Hippocampal formation (tissue), 2 donors: ENCODE data around the gene SP100.
"Not testable (repeated sequence)": the region's sequence is repeated elsewhere in the genome, so short reads cannot be mapped to it uniquely, and the experiment has no call there.

ENCODE experiments used
- DNase-seq, 2 donors: peaks; one replicate each; lab custom pipeline; 2025; lab: John Stamatoyannopoulos, UW

The SP100 gene

DNA sequence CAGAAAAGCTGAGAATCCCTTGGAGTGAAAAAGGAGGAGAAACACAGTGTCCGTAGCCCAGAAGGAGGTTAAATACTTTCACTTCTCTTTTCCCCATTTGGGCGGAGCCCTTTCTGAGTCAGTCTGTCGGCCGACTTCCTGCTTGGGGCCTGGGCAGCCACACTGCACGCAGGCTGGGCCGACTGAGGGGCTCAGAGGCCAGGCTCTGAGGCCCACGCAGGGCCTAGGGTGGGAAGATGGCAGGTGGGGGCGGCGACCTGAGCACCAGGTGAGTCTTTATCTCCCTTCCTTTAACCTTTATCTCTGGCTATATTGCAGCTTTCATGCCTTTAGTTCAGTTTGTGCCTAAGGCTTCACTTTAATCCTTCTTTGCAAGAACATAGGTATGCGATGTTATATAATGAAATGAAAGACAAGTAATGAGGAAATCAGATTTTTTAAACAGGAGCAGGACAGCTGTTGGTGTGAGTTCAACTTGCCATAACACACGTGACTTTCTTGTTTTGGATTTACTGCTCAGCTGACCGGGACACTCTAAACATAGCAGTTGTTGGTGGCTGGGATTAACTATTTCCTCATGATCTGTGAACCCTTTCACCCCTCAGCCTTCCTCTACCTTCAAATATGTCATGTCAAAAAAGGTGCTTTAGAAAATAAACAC is at the start of gene SP100:
Gene SP100 (plus strand): TSS at position 141 of the 661 bp plus-strand sequence. CDS start 96 bp downstream, at position 237.
- no peak for DNase-seq

DNA sequence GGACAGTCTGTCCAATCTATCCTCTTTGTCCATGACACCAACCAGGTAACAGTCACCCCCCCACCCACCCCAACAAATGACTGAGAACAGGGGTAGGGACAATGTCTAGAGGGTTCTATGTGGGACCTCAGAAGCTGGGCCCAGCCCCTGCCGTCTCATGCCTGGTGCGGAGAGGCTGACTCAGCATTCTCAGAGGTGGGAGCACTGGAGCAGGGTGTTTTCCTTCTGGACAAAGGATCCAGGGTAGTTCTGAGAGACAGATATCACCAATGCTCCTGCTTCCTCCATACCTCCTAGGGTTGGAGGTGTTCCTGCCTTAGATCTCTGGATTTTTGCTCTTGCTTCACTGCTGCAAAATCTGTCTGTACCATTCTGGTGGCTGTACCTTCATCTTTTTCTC is 33.9 kb upstream of the SP100 start:
- no peak for DNase-seq

DNA sequence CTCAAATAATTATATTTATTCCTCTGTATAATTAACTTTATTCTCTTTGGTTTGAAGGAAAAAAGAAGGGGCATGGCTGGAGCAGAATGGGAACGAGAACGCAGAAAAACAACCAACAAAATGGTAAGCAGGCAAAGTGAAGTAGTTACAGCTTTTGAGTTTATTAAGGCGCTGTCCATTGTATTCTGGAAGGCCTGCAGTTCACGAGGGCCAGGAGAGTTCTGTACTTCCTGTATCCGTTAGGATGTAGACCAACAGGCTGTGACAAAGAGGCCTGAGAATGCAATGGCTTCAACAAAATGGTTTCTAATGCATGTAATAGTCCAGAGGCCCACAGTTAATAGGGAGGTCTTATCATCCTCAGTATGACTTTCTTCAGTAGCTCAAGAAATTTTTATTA is 32.5 kb upstream of the SP100 start:
- no peak for DNase-seq

DNA sequence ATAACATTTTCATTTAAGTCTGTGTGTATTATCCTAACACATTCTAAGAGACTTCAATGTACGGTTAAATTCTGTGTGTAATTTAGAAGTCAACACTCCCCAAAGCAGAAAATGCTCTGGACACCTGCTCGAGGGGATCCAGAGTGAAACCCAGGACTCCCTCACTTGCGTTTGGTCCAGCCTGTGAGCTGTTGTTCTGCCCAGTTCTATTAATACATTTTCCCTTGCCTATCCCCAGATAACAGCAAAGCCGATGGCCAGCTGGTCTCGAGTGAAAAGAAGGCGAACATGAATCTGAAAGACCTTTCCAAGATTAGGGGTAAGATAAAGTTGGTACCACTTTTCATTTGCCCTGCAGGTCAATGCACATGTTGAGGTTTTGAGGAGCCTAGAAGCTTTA is 31.0 kb upstream of the SP100 start:
- DNase-seq: no peak

DNA sequence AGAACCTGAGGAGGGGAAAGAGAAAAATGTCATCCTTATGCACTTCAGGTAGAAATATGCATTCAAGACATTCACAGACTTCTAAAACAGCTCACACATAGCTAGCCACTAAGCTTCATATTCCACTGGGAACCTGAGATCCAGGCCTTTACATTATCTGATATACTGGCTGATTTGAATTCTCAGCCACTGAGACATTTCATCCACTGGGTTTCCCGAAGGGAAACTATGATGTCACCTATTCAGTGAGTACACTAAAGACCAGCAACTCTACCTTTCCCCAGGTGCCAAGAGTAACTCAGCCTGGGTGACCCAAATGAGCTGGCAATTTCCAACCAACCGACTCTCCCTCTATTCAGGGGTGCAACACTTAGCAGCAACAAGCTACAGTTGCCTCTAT is 21.7 kb upstream of the SP100 start:
- DNase-seq: no peak

DNA sequence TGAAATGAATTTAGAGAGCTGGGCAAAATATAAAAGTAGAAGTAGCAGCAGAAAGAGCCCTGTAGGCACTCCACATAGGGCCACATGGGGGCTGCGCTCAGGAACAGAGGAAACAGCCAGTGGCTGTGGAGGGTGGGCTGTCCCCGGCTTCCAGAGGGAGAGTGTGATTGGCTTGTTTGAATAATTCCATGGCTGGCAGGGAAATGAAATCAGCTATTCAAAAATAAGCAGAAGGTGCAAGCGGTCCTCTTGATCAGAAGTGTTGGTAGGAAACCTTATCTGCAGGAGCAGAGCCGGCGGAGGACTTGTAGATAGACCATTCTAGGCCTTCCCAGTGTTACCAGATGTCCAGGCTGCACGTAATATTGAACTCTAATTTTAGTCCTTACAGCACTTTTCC is 17.3 kb upstream of the SP100 start:
- DNase-seq: not testable (repeated sequence)

DNA sequence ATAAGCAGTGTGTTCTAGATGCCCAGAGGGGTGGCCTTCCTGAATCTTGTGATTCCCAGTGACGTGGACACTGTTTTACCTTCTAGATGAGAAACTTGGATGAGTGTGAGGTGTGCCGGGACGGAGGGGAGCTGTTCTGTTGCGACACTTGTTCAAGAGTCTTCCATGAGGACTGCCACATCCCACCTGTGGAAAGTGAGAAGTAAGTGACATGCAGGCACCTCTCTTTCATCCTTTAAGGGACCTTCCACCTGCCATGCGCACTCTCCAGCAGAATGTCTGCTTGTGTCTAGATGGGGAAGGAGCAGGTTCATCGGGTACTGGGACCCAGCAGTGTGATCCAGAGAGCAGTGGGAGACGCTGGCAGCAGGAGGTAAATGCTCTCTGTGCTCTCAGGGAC is 16.0 kb upstream of the SP100 start:
- no peak for DNase-seq

DNA sequence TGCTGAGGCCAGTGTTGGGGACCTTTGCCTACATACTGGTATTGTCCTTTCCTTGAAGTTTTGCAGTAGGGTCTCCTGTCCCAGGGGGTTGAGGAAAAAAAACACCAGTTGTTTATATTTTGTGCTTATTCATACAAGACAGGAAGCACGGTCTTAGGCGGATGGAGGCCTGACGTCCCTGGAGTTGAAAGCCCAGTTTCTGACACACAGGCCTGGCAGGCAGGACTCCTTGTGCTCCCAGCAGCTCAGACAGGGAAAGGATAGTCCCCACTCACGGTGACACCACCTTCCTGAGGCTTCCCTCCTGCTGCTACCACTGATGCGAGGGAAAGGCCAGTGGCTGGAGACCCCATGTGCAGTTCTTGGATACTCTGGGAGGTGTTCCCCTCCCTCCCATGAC is 15.5 kb upstream of the SP100 start:
- no peak for DNase-seq

DNA sequence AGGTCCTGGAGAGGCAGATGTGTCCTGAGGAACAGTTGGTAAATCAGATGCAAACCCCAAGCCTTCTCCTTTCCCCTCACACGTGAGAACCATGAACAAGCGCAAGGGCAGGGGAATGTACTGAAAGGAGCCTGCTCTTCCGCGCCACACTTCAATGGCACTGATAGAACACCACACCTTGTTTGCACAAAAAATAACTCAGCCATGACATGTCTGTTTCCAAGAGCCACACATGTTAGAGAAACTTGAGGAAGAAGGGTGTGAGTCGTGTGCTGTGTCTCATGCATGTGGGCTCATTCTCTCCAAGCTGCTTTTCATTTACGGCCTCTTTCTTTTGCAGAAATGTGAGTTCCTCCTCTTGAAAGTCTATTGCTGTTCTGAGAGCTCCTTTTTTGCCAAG is 15.0 kb upstream of the SP100 start:
- DNase-seq: not testable (repeated sequence)

DNA sequence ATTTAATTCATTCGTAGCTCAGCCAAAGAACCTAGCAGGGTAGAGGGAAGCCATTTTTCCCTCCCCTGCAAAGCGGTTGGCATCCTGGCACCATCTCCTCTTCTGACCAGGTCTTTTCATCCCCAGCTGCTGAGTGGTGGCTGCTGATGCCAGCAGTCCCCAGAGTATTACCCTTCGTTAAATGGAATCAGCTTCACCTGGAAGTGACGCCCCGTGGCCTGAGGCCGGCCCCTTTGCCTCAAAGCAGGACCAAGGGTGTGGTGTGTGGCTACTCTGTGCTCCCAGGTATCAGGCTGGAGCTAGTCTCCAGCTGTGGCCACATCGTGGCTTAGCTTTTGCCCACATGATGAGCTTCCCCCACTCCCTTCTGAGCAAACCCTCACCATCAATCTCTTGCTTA is 12.3 kb upstream of the SP100 start:
- no peak for DNase-seq

DNA sequence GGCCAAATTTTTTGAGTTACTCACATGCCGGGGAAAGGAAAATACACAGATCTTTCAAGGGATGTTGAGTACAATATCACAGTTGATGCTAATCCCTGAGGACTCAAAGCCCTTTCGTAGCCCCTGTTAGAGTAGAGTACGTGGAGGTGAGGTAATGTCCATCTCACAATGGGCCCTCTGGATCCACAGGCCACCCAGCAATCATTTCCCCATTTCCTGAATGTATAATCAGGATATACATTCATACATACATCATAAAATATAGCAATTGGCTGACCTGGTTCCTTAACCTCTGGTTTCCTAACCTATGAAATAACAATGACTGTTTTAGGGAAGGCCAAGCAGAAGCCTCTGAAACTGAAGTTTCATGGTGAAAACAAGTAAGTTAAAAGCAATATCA is 10.2 kb upstream of the SP100 start:
- DNase-seq: no peak

DNA sequence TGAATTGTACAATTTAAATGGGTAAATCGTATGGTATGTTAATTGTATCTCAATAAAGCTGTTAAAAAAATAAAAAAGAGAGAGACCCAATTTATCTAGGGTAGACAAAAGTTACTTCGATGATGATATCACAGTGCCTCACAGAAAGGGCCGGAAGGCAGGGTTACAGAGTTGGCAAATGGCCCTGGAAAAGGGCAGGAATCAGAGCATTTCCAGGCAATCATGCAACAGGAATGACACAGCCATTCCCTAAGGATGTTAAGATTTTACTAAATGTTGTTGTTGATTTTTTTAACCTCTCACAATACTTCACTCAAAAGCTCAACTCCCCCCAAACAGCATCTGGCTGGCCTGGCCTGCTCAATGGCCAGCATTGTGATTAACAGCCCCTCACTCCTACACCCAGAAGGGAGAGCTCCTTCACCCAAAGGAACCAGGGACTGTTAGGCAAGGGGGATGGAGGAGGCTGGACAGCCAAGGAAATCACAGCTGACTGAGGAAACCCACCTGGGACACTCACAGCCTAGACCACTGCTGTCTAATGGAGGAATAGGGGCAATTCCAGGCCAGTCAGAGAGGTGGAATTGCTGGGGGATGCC is 7.7 kb upstream of the SP100 start:
- no peak for DNase-seq

DNA sequence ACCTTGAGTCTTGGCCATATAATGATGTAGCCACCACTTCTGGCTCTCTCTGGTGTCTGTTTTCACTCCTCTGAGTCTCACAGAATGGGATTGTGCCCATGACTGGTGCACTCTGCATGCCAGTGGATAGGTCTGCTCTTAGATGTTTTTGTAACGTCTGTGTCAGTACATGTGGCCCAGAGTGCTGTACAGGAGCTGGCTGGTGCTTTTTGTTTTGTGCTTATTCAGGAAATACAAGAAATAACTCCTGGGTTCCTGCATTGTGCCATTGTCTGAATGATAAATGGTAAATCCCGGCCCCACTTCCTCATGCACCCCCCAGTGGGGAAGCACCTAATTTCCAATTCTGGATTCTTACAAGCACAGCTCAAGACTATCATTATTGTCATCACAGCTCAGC is 6.7 kb upstream of the SP100 start:
- DNase-seq: not testable (repeated sequence)

DNA sequence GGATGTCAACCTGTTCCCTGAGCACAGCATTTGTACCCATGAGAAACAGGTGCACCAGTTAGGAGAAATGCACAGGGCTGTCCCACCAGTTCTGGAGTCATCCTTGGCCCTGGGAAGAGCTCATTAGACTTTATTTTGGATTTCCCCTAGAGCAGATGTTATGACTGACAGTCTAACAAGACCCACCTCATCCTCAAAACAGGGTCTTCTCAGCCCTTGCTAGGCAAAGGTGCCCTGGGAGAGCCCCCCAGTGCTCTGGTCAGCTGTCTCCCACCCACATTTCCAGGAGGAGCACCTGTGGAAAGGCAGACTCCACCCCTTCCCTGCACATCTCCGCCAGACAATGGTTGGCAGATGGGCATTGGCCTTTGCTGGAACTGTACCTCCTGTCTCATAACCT is 5.7 kb upstream of the SP100 start:
- no peak for DNase-seq

DNA sequence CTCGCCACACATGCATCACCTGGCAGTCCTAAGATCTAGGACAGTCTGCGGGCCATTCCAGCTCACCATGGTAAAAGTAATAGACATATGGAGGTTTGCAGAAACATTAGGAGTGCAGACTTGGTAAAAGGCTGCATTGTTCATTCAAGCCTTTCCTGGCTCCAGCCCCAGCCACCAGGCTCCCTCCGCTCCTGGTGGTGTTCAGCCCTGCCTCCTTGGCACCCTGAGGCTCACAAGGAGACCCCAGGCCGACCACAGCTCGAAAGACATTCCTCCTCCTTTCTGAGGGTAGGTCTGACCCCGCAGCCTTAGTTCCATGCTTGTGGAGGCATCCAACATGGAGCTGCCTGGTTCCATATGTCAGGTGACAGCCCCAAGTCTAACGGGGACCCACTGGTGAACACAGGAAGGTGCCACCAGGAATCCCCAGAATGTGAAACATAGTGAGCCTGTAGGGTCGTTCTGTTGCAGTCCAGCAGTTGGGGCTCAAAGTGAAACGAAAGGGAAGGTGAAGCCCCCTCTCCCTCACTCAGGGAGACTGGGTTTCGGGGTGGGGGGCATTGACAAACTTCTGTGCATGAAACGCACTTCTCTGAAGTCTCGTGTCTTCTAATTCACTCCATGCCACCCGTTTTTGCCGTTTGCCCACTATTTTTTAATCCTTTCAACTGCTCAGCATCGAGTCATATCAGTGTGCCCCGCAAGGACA is 5.0 kb upstream of the SP100 start:
- no peak for DNase-seq

DNA sequence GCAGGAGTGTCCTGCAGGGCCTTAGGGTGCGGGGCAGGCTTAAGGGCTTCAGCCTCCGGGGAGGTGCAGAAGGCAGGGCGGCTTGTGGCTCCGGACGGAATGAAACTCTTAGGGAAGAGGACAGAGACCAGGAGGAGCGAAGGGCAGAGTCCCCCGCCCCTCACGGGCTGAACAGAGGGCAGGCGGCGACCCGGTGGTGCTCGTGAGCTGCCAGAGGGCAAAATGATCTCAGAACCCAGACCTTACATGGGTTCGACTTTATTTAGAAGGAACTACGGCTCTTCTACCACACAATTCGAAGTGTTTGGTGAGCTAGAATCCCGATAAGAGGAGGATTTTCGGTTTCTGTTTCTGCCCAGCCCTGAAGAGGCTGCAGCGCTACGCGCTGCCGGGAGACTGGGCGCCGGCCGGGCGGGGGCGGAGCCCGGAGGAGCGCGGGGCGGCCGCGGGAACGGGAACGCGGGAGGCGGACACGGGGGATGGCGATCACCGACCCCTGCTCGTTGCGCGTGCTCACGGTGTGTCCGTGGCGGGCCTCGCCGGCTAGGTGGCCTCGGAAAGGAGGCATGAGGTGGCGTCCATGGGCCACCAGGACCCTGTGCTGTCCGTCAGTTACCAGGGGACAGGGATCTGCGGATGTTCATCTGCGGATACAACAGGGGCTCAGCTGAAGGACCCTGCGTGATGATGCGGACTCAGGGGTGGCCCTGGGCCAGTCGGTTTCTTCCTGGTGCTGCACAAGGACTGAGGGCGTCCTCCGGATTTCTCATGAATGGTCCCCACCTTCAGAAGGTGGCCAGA is 4.2 kb upstream of the SP100 start:
- peak in 1 of 2 donors; percentile 49 for DNase-seq

DNA sequence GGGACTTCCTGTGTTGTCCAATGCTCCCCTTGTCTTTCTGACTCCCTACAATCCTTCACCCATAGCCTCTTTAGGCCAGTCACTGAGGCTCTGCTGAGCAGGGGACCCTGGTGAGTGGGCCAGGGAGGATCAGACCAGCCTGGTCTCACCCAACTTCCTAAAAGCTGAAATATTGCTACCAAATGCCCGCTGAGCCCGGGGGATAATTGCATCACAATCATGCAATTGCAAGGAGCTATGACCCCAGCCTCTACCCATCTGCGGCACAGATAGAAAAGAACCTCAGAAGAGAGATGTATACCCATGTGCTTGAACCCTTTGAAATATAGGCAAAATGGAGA is 3.7 kb upstream of the SP100 start:
- no peak for DNase-seq

DNA sequence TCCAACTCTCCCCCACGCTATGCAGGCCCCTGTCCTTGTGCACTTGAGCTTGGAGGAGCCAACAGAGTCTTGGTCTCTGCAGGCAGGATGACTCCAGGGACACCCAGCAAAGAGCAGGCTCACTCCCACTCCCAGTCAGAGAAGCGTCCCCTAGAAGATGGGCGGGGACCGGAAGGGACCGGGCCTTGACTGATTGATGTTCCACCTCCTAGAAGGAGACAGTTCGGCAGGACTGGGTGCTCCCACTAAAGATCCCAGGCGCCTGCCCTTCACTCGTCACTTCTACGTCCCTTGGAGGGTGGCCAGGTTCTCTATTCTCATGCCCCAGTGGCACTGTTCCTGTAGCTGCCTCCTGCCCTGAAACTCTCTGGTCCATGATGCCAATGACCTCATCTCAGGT is 3.2 kb upstream of the SP100 start:
- no peak for DNase-seq

DNA sequence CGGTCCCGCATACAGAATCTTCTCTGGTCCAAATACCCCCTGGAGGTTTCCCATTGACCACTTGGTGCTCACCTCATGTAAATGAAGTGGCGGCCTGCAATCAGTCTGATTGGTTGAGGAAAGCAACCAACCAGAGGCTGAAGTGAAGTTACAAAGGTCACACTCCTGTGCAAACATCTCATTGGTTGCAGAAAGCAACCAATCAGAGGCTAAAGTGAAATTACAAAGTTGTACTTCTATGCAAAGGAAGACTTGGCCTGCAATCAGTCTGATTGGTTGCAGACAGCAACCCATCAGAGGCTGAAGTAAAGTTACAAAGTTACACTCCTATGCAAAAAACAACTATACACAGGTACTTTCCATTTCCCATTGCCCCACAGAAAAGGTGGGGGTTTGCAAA is 2.5 kb upstream of the SP100 start:
- DNase-seq: no peak

DNA sequence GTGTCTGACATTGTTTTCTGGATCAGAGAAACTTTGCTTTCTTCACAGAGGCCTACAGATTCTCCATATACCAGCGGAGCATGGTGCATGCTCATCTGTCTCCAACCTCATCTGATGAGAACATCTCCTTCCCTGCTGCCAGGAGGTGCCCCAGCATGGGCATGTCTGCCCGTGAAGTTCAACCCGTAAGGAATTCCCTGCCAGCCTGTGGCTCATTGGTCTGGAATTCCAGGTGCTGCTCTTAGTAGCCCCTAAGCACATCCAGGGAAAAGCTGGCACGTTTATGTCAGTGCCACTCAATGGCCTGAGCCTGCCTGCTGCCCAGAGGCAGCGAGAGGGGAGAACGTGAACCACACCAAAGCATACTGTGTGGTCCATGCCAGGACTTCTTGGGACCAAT is 1.7 kb upstream of the SP100 start:
- no peak for DNase-seq

DNA sequence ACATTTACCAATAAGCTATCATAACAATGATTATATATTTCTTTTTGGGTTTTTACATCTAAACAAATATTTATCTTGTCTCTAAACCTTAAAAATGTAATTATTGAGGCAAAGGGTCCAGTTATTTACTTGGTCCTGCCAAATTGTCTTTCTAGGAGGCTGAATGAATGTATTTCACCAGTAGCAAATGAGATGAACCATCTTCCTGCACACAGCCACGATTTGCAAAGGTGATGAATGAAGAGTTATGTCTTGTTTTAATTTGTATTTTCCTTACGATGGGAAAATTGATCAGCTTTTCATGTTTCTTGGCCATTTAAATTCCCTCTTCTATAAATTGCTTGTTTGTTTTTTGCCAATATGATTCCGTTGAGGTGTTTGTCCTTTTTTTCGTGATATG is 1.4 kb downstream of the SP100 start:
- DNase-seq: no peak

DNA sequence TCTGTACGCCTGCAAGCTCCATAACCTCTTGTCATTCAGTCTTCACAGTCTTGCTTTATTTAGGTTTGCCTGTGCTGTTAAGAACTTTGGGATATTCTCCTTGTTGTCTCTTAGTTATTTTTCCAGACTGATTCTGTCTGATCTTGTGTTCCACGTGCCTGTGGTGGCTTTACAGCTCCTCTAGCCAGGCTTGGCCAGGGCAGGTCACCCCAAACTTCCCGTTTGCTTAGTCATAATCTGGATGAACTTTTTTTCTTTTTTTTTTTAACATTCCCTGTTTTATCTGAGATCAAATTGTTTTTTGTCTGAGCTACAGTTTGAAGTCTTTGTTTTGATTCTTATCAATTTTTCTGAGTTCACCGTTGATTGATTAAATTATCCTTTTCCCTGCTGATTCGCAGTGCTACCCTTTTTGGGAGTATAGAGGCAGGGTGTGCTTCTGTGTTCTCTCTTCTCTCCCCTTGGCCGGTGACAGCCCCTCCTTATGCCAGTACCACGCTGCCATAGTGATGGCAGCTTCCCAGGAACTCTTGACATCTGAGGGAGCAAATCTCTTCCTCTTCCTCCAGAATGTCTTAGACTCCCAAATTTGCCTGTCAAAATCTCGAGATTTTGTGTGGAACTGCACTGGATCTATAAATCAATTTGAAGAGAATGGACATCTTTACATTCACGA is 2.5 kb downstream of the SP100 start:
- no peak for DNase-seq
